HEK293T (cell line): ENCODE data around the gene COPS7A.
A peak's percentile ranks its signal among the peaks of the same experiment; 100 is the strongest.

ENCODE experiments used
- CTCF ChIA-PET: fragments of 350-600 bp; formaldehyde crosslinking; extraction: SDS; loops from one replicate; lab custom pipeline; 2021; ENCODE audit warnings: antibody characterized with exemption, inconsistent platforms; lab: Yijun Ruan, JAX
- POLR2A ChIA-PET: fragments of 350-600 bp; formaldehyde crosslinking; extraction: SDS; loops from one replicate; lab custom pipeline; 2020; ENCODE audit warnings: antibody characterized with exemption, inconsistent platforms; lab: Yijun Ruan, JAX
- DNase-seq: peaks from one replicate; pipeline ENCODE4 v3.0.0; 2012; ENCODE audit warnings: mixed read lengths; ENCODE audit errors: extremely low spot score
- ARNT ChIP-seq: fragments of 450-650 bp; IDR thresholded peaks from 2 replicates; pipeline ENCODE4 v1.6.1; 2017; ENCODE audit warnings: mild to moderate bottlenecking
- BHLHE40 ChIP-seq: fragments of 450-650 bp; IDR thresholded peaks from 2 replicates; pipeline ENCODE4 v1.6.1; 2016; ENCODE audit warnings: mild to moderate bottlenecking, moderate library complexity, borderline replicate concordance
- CTBP1 ChIP-seq: fragments of 450-650 bp; IDR thresholded peaks from 2 replicates; pipeline ENCODE4 v1.6.1; 2016; ENCODE audit warnings: borderline replicate concordance
- ELF4 ChIP-seq: fragments of 450-650 bp; IDR thresholded peaks from 2 replicates; pipeline ENCODE4 v1.6.1; 2017; ENCODE audit warnings: antibody characterized with exemption
- FOXA1 ChIP-seq: fragments of 450-650 bp; IDR thresholded peaks from 2 replicates; pipeline ENCODE4 v1.6.1; 2016; ENCODE audit warnings: mild to moderate bottlenecking
- FOXK2 ChIP-seq: fragments of 450-650 bp; IDR thresholded peaks from 2 replicates; pipeline ENCODE4 v1.6.1; 2016; ENCODE audit warnings: mild to moderate bottlenecking
- FOXM1 ChIP-seq: fragments of 450-650 bp; IDR thresholded peaks from 2 replicates; pipeline ENCODE4 v1.6.1; 2017; ENCODE audit warnings: mild to moderate bottlenecking, borderline replicate concordance
- HDGF ChIP-seq: fragments of 450-650 bp; IDR thresholded peaks from 2 replicates; pipeline ENCODE4 v1.6.1; 2017; ENCODE audit warnings: antibody characterized with exemption, borderline replicate concordance
- L3MBTL2 ChIP-seq: fragments of 450-650 bp; conservative IDR thresholded peaks from 2 replicates; pipeline ENCODE4 v1.6.1; 2016; ENCODE audit warnings: mild to moderate bottlenecking
- LEF1 ChIP-seq: fragments of 450-650 bp; IDR thresholded peaks from 2 replicates; pipeline ENCODE4 v1.6.1; 2017; ENCODE audit warnings: mild to moderate bottlenecking, borderline replicate concordance
- NFRKB ChIP-seq: fragments of 450-650 bp; IDR thresholded peaks from 2 replicates; pipeline ENCODE4 v1.6.1; 2016; ENCODE audit warnings: mild to moderate bottlenecking, moderate library complexity
- PKNOX1 ChIP-seq: fragments of 450-650 bp; IDR thresholded peaks from 2 replicates; pipeline ENCODE4 v1.6.1; 2016
- SP1 ChIP-seq: fragments of 450-650 bp; IDR thresholded peaks from 2 replicates; pipeline ENCODE4 v1.6.1; 2017
- SUZ12 ChIP-seq: fragments of 450-650 bp; IDR thresholded peaks from 2 replicates; pipeline ENCODE4 v1.6.1; 2016; ENCODE audit warnings: mild to moderate bottlenecking
- TARDBP ChIP-seq: fragments of 450-650 bp; IDR thresholded peaks from 2 replicates; pipeline ENCODE4 v1.6.1; 2016
- ZNF384 ChIP-seq: fragments of 450-650 bp; IDR thresholded peaks from 2 replicates; pipeline ENCODE4 v1.6.1; 2016

The COPS7A gene

DNA sequence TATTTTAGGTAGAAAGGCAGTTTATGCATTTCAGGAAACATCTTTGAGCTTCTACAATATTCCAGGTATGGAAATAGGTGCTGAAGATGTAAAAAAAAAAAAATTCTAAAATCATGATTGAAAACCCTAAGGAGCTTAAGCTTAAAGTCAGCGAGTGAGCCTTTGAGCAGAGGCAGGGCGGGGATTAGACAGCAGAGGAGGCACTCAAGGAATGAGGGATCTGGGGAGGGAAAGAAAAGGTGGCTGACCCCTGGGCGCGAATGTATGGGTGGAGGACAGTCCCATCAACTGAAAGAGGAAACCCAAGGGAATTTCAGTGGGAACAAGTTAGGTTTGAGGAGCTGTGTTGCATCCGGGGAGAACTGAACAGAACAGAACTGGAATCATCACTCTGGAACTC is 35.9 kb downstream of the COPS7A start:
- TF ChIP-seq ZNF384: no peak
- no peak for TF ChIP-seq FOXM1
- no peak for TF ChIP-seq NFRKB
- no peak for TF ChIP-seq CTBP1
- ChIA-PET CTCF (interaction anchor here (1.0 to 2.2 kb wide), 2 partner anchors 19 to 66 kb away, joined by 4 to 7 read pairs; no protein-coding TSS in a partner anchor), POLR2A (interaction anchor here (1.5 to 2.2 kb wide), 2 partner anchors 36 to 71 kb away, joined by 4 to 8 read pairs; partner anchors contain the start of genes COPS7A and ZNF384)
- DNase-seq: no peak

DNA sequence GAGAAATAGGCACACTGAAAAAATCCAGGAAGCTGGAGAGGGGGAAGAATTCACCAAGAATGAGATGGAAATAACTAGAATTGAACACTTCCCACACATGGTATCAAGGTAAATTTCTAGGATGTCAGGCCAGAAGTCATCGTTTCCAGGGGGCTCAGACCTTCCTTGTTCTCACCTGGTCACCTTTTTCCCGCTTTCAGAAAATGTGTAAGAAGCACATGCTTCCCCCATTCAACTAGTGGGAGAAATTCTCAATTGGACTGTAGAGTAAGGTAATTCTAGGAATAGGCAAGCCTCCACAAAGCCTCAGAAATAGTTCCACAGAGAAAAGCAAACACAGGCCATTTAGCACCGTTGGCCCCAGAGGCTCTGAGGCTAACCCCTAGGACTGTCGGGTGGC is 39.5 kb downstream of the COPS7A start:
- no peak for DNase-seq
- ChIA-PET CTCF (interaction anchor here (0.7 to 0.8 kb wide), 3 partner anchors 11 to 191 kb away, joined by 3 to 5 read pairs (median 3); partner anchors contain the start of gene MLF2), POLR2A (interaction anchor here (0.9 to 8.6 kb wide), 3 partner anchors 10 to 65 kb away, joined by 3 to 148 read pairs (median 4); partner anchors contain the start of genes COPS7A, MLF2 and P3H3)
- TF ChIP-seq FOXK2 (no peak), L3MBTL2 (peak; percentile 59), SP1 (no peak)

DNA sequence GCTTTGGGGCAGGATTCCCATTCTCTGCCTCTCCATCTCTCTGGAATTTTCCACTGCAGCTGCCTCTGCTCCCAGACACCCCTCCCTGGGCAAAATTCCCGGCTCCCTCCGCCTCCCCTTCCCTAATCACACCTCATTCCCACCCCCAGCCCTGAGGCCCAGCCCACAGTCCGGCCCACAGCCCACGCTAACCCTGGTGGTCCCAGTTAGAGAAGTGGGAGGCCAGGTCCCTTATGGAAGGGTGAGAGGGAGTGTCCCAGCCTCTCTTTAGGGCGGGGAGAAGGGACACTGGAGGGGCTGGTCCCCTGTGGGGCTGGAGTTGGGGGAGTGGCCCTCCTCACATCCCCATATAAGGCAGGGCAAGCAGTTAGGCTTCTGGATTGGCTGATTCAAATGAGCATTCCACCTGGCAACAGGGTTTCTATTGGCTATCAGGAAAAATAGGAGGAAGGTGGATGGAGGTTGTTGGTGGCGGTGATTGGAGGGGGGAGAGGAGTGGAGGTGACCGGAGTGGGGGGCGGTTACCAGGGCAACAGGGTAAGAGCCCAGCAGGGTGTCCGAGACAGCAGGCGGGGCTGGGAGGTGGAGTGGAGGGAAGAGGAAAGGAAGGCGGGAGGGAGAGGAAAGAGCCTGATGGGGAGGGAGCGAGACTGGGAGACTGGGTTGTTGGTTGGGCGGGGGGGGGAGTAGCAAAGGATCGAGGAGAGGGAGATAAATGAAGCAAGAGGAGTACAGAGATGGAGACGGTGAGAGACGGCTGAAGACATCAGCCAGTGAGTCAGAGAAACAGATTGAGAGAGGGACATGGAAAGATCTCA is 40.4 kb downstream of the COPS7A start:
- POLR2A ChIA-PET: interaction anchor here (0.9 to 8.6 kb wide), 5 partner anchors 11 to 64 kb away, joined by 3 to 148 read pairs (median 9); partner anchors contain the start of genes COPS7A, MLF2 and P3H3
- TF ChIP-seq PKNOX1 (no peak), ZNF384 (no peak), FOXM1 (peak; percentile 98)
- CTCF ChIA-PET: interaction anchor here (0.7 to 4.1 kb wide), 5 partner anchors 11 to 191 kb away, joined by 3 to 38 read pairs (median 5); partner anchors contain the start of gene MLF2
- DNase-seq: peak; percentile 94

- CTCF ChIA-PET: interaction anchor here (0.7 to 4.1 kb wide), 4 partner anchors 12 to 41 kb away, joined by 3 to 38 read pairs (median 15); partner anchors contain the start of genes COPS7A and MLF2
- no peak for DNase-seq
- TF ChIP-seq BHLHE40: no peak
- TF ChIP-seq CTBP1: no peak
- TF ChIP-seq SP1: no peak
- no peak for TF ChIP-seq ARNT
- TF ChIP-seq TARDBP: no peak
- TF ChIP-seq ZNF384: no peak
- no peak for TF ChIP-seq FOXK2
- TF ChIP-seq LEF1: no peak
- TF ChIP-seq ELF4: no peak
- no peak for TF ChIP-seq PKNOX1
- no peak for TF ChIP-seq HDGF
- no peak for TF ChIP-seq SUZ12
- no peak for TF ChIP-seq FOXM1
- TF ChIP-seq NFRKB: no peak
- POLR2A ChIA-PET: interaction anchor here (0.7 to 8.6 kb wide), 12 partner anchors 12 to 157 kb away, joined by 3 to 148 read pairs (median 12); partner anchors contain the start of genes CDCA3, COPS7A, GPR162 and MLF2
Measured at GRCh38 chr12:6765048-6765633, 41.3 kb downstream of the COPS7A start.

GRCh38 chr12:6765634-6766581 is 42.1 kb downstream of the COPS7A start, which contains the start of gene PTMS:
Gene PTMS (plus strand): TSS chr12:6766363. CDS start chr12:6766706, 343 bp downstream.
- ChIA-PET CTCF (interaction anchor here (0.6 to 4.1 kb wide), 18 partner anchors 9 to 178 kb away, joined by 3 to 38 read pairs (median 4); partner anchors contain the start of genes C12orf57, COPS7A, GPR162 and MLF2), POLR2A (interaction anchor here (0.6 to 8.6 kb wide), 27 partner anchors 12 to 232 kb away, joined by 3 to 148 read pairs (median 4); partner anchors contain the start of genes CDCA3, COPS7A, ENO2 and GAPDH)
- TF ChIP-seq FOXA1: no peak
- 0 out of 2 replicates have a peak, but pooled peaks have one; percentile 29 for TF ChIP-seq FOXM1
- peak; percentile 58 for DNase-seq
